A549 (cell line): Measurements from ENCODE around the gene PAXX. TPM values are rescaled to one million over a fixed set of nuclear protein-coding genes. Genes with fewer than 3 reads are reported as not detected.

Experiments
- ATAC-seq, 2 experiments: fragments of 200-7000 bp in 1 of 2; fragments of >200 bp in 1 of 2; cut with Nextera tagmentation in 1 of 2; cut with Tn5 transposase in 1 of 2; 3 replicates each; pipeline versions ENCODE4 v1.8.0 to v1.9.1; 2018 to 2020; ENCODE audit warnings: mild to moderate bottlenecking in 1 of 2, moderate library complexity in 1 of 2
- CTCF ChIA-PET: fragments of 300-600 bp; sonication (Branson Sonifier 250); formaldehyde crosslinking; extraction: SDS; loops from one replicate; lab custom pipeline; 2021; ENCODE audit warnings: antibody characterized with exemption, inconsistent platforms; lab: Yijun Ruan, JAX
- POLR2A ChIA-PET: fragments of 350-600 bp; formaldehyde crosslinking; extraction: SDS; loops from one replicate; lab custom pipeline; 2021; ENCODE audit warnings: antibody characterized with exemption, inconsistent platforms; lab: Yijun Ruan, JAX
- DNase-seq, 2 experiments: peaks; one replicate each; pipeline versions ENCODE4 v3.0.0 to v3.0.0-alpha.2; 2011 to 2016; ENCODE audit warnings: low read depth in 1 of 2, low spot score in 1 of 2
- FAIRE-seq: peaks from 2 replicates; lab custom pipeline; 2011; peaks lifted over from hg19 to GRCh38; lab: Jason Lieb, UNC
- H3K27ac ChIP-seq, 2 experiments: fragments of >200 bp; sonication (Bioruptor Twin); formaldehyde crosslinking; 3 replicates each; pipeline ENCODE4 v1.5.1; 2016 to 2017
- H3K4me1 ChIP-seq: fragments of >200 bp; sonication (Bioruptor Twin); formaldehyde crosslinking; 3 replicates; pipeline ENCODE4 v1.6.1; 2016
- H3K4me2 ChIP-seq: fragments of >200 bp; sonication (Bioruptor Twin); formaldehyde crosslinking; 3 replicates; pipeline ENCODE4 v1.6.1; 2016
- H3K4me3 ChIP-seq: fragments of >200 bp; sonication (Bioruptor Twin); formaldehyde crosslinking; 3 replicates; pipeline ENCODE4 v1.5.1; 2016
- H3K9me3 ChIP-seq: fragments of >200 bp; sonication (Bioruptor Twin); formaldehyde crosslinking; 3 replicates; pipeline ENCODE4 v1.6.1; 2016
- ATOH8 ChIP-seq: fragments of 250-450 bp; sonication (Bioruptor Pico); IDR thresholded peaks from 2 replicates; pipeline ENCODE4 v1.5.0; 2020; ENCODE audit warnings: low read depth, mild to moderate bottlenecking, moderate library complexity
- CBX2 ChIP-seq: fragments of 200-600 bp; sonication (generic); IDR thresholded peaks from 2 replicates; pipeline ENCODE4 v1.6.1; 2016; ENCODE audit warnings: low read depth, mild to moderate bottlenecking, borderline replicate concordance
- CBX8 ChIP-seq: fragments of 200-600 bp; sonication (generic); IDR thresholded peaks from 2 replicates; pipeline ENCODE4 v1.6.1; 2016
- CHD4 ChIP-seq: fragments of 200-600 bp; sonication (generic); IDR thresholded peaks from 2 replicates; pipeline ENCODE4 v1.6.1; 2016; ENCODE audit warnings: antibody characterized with exemption, mild to moderate bottlenecking, borderline replicate concordance
- CTCF ChIP-seq: fragments of >200 bp; sonication (Bioruptor Twin); formaldehyde crosslinking; IDR thresholded peaks from 3 replicates; pipeline ENCODE4 v1.5.1; 2016
- EHF ChIP-seq: fragments of 250-450 bp; sonication (Bioruptor Pico); IDR thresholded peaks from 2 replicates; pipeline ENCODE4 v1.5.0; 2020; ENCODE audit warnings: mild to moderate bottlenecking
- HOXA7 ChIP-seq: fragments of 250-450 bp; sonication (Bioruptor Pico); IDR thresholded peaks from 2 replicates; pipeline ENCODE4 v1.5.0; 2020; ENCODE audit warnings: mild to moderate bottlenecking, moderate library complexity
- HOXB5 ChIP-seq: fragments of 250-450 bp; sonication (Bioruptor Pico); IDR thresholded peaks from 2 replicates; pipeline ENCODE4 v1.5.0; 2020; ENCODE audit warnings: mild to moderate bottlenecking, moderate library complexity
- MAFK ChIP-seq: fragments of 450-650 bp; IDR thresholded peaks from 2 replicates; pipeline ENCODE4 v1.6.1; 2014; ENCODE audit not compliant: partially characterized antibody
- MAX ChIP-seq: IDR thresholded peaks from 2 replicates; pipeline ENCODE4 v1.6.1; 2012
- MYC ChIP-seq: IDR thresholded peaks from 2 replicates; pipeline ENCODE4 v1.6.1; 2012; ENCODE audit warnings: mild to moderate bottlenecking, inconsistent platforms, low read length, improper control_type of control experiment, borderline replicate concordance
- NPAS2 ChIP-seq: fragments of 250-450 bp; sonication (Bioruptor Pico); IDR thresholded peaks from 2 replicates; pipeline ENCODE4 v1.8.0; 2022; ENCODE audit warnings: mild to moderate bottlenecking, moderate library complexity, borderline replicate concordance
- NR3C1 ChIP-seq: fragments of >200 bp; sonication (Bioruptor Twin); formaldehyde crosslinking; IDR thresholded peaks from 3 replicates; pipeline ENCODE4 v1.6.1; 2017
- RAD21 ChIP-seq, 2 experiments: fragments of >200 bp in 1 of 2; sonication (Bioruptor Twin) in 1 of 2; formaldehyde crosslinking in 1 of 2; IDR thresholded peaks in 1 of 2; conservative IDR thresholded peaks in 1 of 2; 2 replicates in 1 of 2; 3 replicates in 1 of 2; pipeline ENCODE4 v1.6.1; 2012 to 2018; ENCODE audit warnings: inconsistent platforms in 1 of 2
- REST ChIP-seq: fragments of 200-600 bp; sonication (generic); IDR thresholded peaks from 2 replicates; pipeline ENCODE4 v1.6.1; 2016; ENCODE audit warnings: antibody characterized with exemption, mild to moderate bottlenecking, moderate library complexity
- RFX5 ChIP-seq: fragments of 450-650 bp; IDR thresholded peaks from 2 replicates; pipeline ENCODE4 v1.7.1; 2014; ENCODE audit warnings: antibody characterized with exemption, mild to moderate bottlenecking, moderate library complexity
- USF2 ChIP-seq: fragments of 450-650 bp; IDR thresholded peaks from 2 replicates; pipeline ENCODE4 v1.6.1; 2014; ENCODE audit warnings: antibody characterized with exemption
- ZC3H11A ChIP-seq: fragments of 450-650 bp; IDR thresholded peaks from 2 replicates; pipeline ENCODE4 v1.6.1; 2014; ENCODE audit warnings: antibody characterized with exemption, mild to moderate bottlenecking
- WGBS: methylation state at CpG from one replicate; pipeline ENCODE4 v1.1.6; 2017; ENCODE audit errors: missing lambda C conversion rate; 5-methylcytosine and 5-hydroxymethylcytosine counted together
- polyA plus RNA-seq, 4 experiments: library from polyadenylated mRNA; depleted of rRNA in 3 of 4; stranded (reverse); fragments of >200 nt; fragmentation: RNase III in 1 of 4; extraction: RNeasy Plus Mini Kit Qiagen cat#74134 plus additional on column Dnase treatment in 1 of 4; gene quantifications; 2 replicates in 3 of 4; 3 replicates in 1 of 4; pipeline ENCODE4 v1.2.3, GENCODE V29; 2011 to 2017

The PAXX gene
- polyA plus RNA-seq, 2 of the 4 experiments (the other 2 are of a cell fraction): 15.6 to 53.2 TPM

GRCh38 chr9:137035507-137035834, 43.2 kb downstream of the PAXX start:
- ATAC-seq: peak; percentile 31 to 57; a peak in 5 of 6 replicates
- peak overlapping the region; percentile 77 for H3K4me2 ChIP-seq
- H3K9me3 ChIP-seq: no peaks in the 10 kb centered on the region
- WGBS: 47% methylated on average over 5 of the region's 9 CpGs
- no peak for DNase-seq
- FAIRE-seq: no peak
- H3K27ac ChIP-seq: no peak overlapping the region
- ChIA-PET POLR2A (interaction anchor here (0.6 to 1.7 kb wide), 6 partner anchors 39 to 205 kb away, joined by 3 to 5 read pairs (median 4); partner anchors contain the start of gene CLIC3), CTCF (interaction anchor here (0.6 to 20.4 kb wide), 71 partner anchors 9 to 321 kb away, joined by 3 to 282 read pairs (median 5); partner anchors contain the start of genes ABCA2, AJM1, C8G and CLIC3)
- no peak for TF ChIP-seq NPAS2 (CRISPR knock-in tag)
- TF ChIP-seq ZC3H11A: no peak
- TF ChIP-seq MYC: no peak
- TF ChIP-seq RAD21 (conservative IDR thresholded peaks at IDR 0.05 in 1 of 2, IDR thresholded peaks at IDR 0.05 in 1 of 2): 0 out of 5 replicates have a peak, but pooled peaks of 1 of the 2 experiments have one; percentile 8
- no peak for TF ChIP-seq ATOH8 (CRISPR knock-in tag)
- TF ChIP-seq CTCF: peak; percentile 38
- H3K4me3 ChIP-seq: no peak overlapping the region
- peaks cover 18% of the 10 kb centered on the region for H3K4me1 ChIP-seq

- Histone ChIP-seq H3K4me1 (peaks cover 18% of the 10 kb centered on the region), H3K27ac (no peak overlapping the region), H3K4me2 (no peak overlapping the region), H3K9me3 (no peaks in the 10 kb centered on the region), H3K4me3 (no peak overlapping the region)
- POLR2A ChIA-PET: interaction anchor here (1.4 to 1.7 kb wide), 2 partner anchors 88 to 188 kb away, joined by 4 to 5 read pairs; no protein-coding TSS in a partner anchor
- DNase-seq: no peak
- CTCF ChIA-PET: interaction anchor here (0.6 to 20.4 kb wide), 54 partner anchors 8 to 278 kb away, joined by 3 to 282 read pairs (median 6); partner anchors contain the start of genes ABCA2, AJM1, C8G and CLIC3
- WGBS: 54% methylated on average over 2 of the region's 8 CpGs
- FAIRE-seq: no peak
- ATAC-seq: no peak
- TF ChIP-seq HOXB5 (CRISPR knock-in tag) (no peak), USF2 (no peak), MAX (no peak), CBX8 (no peak), MAFK (no peak), ZC3H11A (no peak), EHF (CRISPR knock-in tag) (no peak), CHD4 (no peak), NR3C1 (no peak), CBX2 (no peak), RFX5 (no peak), HOXA7 (no peak), REST (no peak)
Measured at GRCh38 chr9:137035937-137036336, 43.7 kb downstream of the PAXX start.
